Coronary artery (tissue), 2 donors: ENCODE measurements around the gene SPATA4.
"Not testable (repeated sequence)": the region's sequence is repeated elsewhere in the genome, so short reads cannot be mapped to it uniquely, and the experiment has no call there.

Source experiments
- DNase-seq: peaks from one replicate; pipeline ENCODE4 v3.0.0-alpha.2; 2017; ENCODE audit warnings: low spot score
- H3K27ac ChIP-seq, 2 donors: fragments of 200-600 bp; sonication (generic); one replicate each; pipeline ENCODE4 v1.5.1; 2016 to 2019
- H3K4me3 ChIP-seq: fragments of 200-600 bp; sonication (generic); 2 replicates; pipeline ENCODE4 v1.5.1; 2016; ENCODE audit warnings: mild to moderate bottlenecking, moderate library complexity
- CTCF ChIP-seq: fragments of 200-600 bp; sonication (generic); IDR thresholded peaks from one replicate; pipeline ENCODE4 v1.5.1; 2019; ENCODE audit warnings: antibody characterized with exemption

Gene SPATA4

DNA sequence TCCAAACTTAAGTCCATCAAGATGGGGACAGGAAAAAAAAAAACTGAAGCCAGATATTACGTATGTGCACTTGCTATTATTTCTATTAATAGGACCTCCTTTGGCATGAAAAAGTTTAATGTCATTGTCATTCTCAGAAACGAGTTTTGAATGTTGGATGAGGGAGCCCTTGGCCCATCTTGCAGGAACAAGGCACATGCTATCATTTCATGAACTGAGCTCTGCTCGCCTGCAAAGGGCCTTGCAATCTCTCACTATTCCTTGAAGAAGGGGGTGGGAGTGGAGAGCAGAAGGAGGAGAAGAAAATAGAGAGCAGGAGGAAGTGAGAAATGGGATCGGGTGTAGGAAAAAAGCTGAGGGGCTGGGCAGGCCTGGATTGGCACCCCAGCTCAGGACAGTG lies 34.3 kb upstream of the SPATA4 start:
- TF ChIP-seq CTCF, result no peak
- DNase-seq, result no peak
- Histone ChIP-seq H3K4me3 (no peak overlapping the region), H3K27ac (peak overlapping the region in 1 of 2 donors; percentile 51)

GRCh38 chr4:176226736-176227135 lies 31.4 kb upstream of the SPATA4 start:
- DNase-seq, result no peak
- no peak overlapping the region for H3K4me3 ChIP-seq
- H3K27ac ChIP-seq, result no peak overlapping the region
- TF ChIP-seq CTCF, result no peak

DNA sequence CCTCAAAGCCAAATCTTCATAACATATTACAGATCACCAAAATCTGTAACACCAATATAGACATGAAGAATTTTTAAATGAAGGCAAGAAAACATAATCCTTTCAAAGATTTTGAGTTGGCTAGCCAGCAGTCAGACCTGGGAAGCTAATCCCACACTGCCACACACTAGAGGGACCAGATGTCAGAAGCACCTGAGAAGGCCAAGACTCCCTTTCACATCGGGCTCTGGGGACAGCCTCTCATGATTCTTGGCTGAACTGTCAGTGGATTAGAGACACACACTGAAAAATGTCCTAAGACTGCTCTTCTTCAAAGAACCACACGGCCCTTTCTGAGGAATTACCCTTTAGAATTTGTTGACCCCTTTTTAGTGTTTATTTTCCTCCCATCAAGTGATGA lies 28.2 kb upstream of the SPATA4 start:
- TF ChIP-seq CTCF, result no peak
- DNase-seq, result no peak
- no peak overlapping the region for H3K27ac ChIP-seq
- no peak overlapping the region for H3K4me3 ChIP-seq

DNA sequence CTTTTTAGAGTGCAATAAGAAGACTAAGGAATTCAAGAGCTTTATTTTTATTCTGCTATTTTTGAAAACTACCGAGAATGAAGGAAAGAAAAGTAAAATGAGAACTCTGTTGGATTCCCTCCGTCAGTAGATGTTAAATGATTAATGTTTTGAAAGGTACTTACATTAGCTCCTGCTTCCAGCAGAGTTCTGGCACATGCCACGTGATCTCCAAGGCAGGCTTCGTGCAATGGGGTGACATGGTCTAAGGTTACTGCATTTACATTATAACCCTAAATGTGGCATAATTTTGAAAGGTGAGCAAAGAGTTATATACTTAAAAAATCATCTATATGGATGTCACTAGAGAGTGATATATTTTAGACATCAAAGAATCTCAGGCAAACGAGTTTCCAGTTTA lies 26.8 kb upstream of the SPATA4 start:
- TF ChIP-seq CTCF, result no peak
- Histone ChIP-seq H3K27ac (no peak overlapping the region), H3K4me3 (no peak overlapping the region)
- DNase-seq, result no peak

GRCh38 chr4:176217510-176217909 lies 22.1 kb upstream of the SPATA4 start:
- no peak overlapping the region for H3K27ac ChIP-seq
- TF ChIP-seq CTCF, result no peak
- no peak for DNase-seq
- no peak overlapping the region for H3K4me3 ChIP-seq

- H3K4me3 ChIP-seq, DNase-seq, H3K27ac ChIP-seq: not testable (repeated sequence)
These were observed 17.0 kb upstream of the SPATA4 start for GRCh38 chr4:176212351-176212750.

DNA sequence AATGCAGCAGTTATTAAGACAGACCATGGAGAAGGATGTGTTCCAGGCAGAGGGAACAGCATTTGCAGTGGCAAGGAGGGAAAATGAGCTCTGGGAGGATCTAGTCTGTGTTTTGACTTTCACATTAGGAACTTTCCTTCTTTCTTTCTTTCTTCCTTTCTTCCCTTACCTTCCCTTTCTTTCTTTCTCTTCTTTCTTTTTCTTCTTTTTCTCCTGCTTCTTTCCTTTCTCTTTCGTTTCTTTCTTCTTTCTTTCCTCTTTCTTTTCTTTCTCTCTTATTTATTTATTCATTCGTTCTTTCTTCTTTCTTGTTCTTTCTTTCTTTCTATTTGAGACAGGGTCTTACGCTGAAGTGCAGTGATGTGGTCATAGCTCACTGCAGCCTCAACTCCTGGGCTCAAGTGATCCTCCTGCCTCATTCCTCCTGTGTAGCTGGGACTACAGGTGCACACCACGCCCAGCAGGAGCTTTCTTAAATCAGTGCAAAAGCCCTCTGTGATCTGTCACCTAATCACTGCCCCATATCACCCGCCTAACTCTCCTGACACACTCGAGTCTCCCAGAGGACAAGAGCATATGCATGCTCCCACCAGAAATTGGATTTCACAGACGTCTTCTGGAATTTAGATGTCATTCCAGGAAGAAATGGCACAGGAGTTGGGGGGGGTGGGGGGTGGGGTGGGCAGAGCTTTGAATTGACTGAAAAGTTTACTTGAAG lies 15.4 kb upstream of the SPATA4 start:
- no peak overlapping the region for H3K4me3 ChIP-seq
- H3K27ac ChIP-seq, result no peak overlapping the region
- no peak for TF ChIP-seq CTCF
- no peak for DNase-seq
